NCI-H1092 treated with DMSO at 0.1 percent for 48 hours (cell line): ENCODE results near the gene FBXW10.
A peak's percentile ranks its signal among the peaks of the same experiment; 100 is the strongest.
"Not testable (repeated sequence)": the region's sequence is repeated elsewhere in the genome, so short reads cannot be mapped to it uniquely, and the experiment has no call there.

Source experiments
- DNase-seq: peaks from one replicate; lab custom pipeline; 2025; lab: John Stamatoyannopoulos, UW

FBXW10 gene

GRCh38 chr17:18750242-18750641 lies 6.4 kb downstream of the FBXW10 start:
- DNase-seq: not testable (repeated sequence)

- not testable (repeated sequence) for DNase-seq
Observed at GRCh38 chr17:18753829-18754409, 10.1 kb downstream of the FBXW10 start.

GRCh38 chr17:18755969-18756368 lies 12.1 kb downstream of the FBXW10 start:
- not testable (repeated sequence) for DNase-seq

- not testable (repeated sequence) for DNase-seq
Observed at GRCh38 chr17:18757368-18758044, 13.7 kb downstream of the FBXW10 start.

DNA sequence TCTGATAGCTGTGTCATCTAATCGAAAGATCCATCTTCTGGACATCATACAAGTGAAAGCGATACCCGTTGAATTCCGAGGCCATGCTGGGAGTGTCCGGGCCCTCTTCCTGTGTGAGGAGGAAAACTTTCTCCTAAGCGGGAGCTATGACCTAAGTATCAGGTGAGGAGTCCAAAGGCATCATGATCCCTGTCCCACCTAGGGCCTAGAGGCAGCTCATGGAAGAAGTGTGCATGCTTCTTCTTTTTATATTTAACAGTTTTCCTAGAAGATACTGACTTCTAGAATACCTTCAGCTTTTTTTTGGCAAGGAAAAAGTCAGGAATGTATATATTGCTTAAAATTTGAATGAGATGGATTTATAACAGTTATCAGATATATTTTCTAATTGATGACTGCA lies 14.5 kb downstream of the FBXW10 start:
- not testable (repeated sequence) for DNase-seq

- DNase-seq: not testable (repeated sequence)
Observed at GRCh38 chr17:18760221-18760620, 16.4 kb downstream of the FBXW10 start.

DNA sequence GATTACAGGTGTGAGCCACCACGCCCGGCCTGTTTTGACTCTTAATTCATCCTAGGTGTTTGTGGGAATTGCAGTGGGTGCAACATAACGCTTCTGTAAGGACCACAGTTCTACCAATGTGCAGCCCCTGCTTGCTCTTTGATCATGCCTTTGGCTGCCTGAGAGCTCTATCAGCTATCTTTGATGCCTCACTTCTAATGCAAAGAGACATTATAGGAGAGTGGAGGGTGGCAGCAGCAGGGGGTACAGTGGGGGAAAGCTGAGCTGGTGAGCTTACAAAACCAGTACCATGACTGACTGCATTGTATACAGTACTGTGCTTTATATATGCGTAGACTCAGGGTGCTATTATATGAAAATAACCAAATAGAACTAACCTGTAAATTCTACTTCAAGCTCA lies 26.7 kb downstream of the FBXW10 start:
- DNase-seq: not testable (repeated sequence)

GRCh38 chr17:18771066-18771465 lies 27.2 kb downstream of the FBXW10 start:
- DNase-seq: not testable (repeated sequence)

GRCh38 chr17:18772471-18772870 lies 28.6 kb downstream of the FBXW10 start:
- DNase-seq: no peak

- peak; percentile 85 for DNase-seq
Observed at GRCh38 chr17:18780991-18781718, 37.3 kb downstream of the FBXW10 start, which contains the start of gene TVP23B. Gene TVP23B (plus strand): TSS chr17:18781183. CDS start chr17:18781294, 111 bp downstream.

DNA sequence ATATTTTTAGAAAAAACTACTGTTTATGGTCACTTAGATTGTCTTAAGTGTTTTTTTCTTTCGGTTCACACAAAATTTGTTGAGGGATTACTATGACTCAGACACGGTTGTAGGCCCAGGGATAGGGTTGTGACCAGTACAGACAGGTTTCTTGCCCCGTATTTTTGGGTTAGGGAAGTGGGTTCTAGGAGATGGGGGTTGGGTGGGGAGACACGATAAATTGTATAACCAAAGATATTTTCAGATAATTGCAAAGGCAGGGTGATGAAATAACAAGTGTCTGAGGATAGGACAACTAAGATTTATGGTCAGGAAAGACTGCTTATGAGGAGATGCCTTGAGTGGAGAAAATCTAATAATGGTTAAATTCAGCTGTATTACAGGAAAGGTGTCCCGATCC lies 38.0 kb downstream of the FBXW10 start:
- not testable (repeated sequence) for DNase-seq

- DNase-seq: not testable (repeated sequence)
Observed at GRCh38 chr17:18785933-18786332, 42.1 kb downstream of the FBXW10 start.

DNA sequence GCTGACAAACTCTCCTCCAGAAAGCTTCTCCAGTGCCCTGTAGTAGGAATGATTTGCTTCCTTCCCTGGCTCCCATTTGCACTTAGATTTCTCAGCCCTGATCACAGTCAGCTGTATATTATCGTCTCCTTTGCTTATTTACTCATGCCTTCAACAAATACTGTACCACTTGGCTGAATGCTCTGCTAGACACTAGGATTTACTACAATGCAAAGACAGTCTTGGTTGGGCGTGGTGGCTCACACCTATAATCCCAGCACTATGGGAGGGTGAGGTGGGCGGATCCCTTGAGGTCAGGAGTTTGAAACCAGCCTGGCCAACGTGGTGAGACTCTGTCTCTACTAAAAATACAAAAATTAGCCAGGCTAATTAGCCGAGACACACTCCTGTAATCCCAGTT lies 43.0 kb downstream of the FBXW10 start:
- not testable (repeated sequence) for DNase-seq

DNA sequence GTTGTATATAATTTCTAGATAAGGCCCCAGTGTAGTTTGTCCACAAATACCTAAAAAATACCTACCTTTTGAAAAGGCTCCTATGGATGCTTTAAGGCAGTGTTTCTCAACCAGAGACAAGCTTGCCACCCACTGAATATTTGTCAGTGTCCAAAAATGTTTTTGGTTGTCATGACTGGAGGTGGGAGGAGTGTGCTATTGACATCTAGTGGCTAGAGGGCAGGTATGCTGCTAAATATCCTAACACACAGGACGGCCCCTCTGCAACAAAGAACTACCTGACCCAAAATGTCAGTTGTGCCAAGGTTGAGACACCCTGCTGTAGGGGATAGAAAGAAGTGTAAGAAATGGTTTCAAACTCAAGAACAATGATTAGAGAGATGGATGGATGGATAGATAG lies 47.5 kb downstream of the FBXW10 start:
- DNase-seq: not testable (repeated sequence)

DNA sequence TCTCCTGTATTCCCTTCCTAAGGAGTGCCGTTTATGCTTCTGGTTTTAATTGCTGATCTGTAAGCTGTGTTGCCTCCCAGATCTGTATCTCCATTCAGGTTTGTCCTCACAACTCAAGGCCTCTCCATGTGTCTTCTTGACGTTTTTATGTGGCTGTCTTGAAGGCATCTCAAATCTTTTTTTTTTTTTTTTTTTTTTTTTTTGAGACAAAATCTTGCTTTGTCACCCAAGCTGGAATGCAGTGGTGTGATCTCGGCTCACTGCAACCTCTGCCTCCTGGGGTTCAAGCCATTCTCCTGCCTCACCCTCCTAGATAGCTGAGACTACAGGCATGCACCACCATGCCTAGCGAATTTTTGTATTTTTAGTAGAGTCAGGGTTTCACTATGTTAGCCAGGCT lies 51.0 kb downstream of the FBXW10 start:
- DNase-seq: not testable (repeated sequence)

DNA sequence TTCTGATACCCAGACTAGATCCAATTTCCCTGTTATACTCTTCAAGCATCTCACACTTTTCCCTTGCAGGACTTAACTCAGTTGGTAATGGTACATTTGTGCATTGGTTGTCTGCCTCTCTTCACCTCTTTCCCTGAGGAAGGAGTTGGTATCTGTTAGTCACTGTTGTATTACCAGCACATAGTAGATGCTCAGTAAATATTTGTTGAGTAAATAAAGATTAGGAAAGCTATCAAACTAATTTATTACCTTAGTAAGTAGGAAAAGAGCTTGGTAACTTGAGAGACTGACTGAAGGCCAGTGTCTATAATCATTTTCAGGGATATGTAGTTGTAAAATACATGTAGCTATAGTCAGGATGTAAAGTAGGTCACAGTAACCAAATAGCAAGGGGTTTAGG lies 53.0 kb downstream of the FBXW10 start:
- DNase-seq: not testable (repeated sequence)

- DNase-seq: not testable (repeated sequence)
Observed at GRCh38 chr17:18803458-18804245, 59.8 kb downstream of the FBXW10 start.

DNA sequence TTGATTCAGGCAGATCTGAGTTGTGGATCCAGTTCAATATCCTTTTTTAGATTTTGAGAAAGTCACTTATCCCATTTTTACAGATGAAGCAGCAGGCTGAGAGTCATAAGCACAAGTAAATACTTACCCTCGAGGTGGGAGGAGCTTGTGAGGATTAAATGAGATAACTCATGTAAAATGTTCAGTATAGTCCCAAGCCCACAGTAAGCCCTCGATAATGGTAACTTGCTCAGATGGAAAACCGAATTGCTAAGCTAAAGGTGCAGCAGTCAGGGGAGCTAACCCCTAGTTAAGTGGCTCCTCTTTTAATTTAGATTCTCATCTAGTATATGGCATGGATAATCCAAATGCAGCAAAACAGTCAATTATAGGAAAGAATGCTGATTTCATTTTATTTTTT lies 72.1 kb downstream of the FBXW10 start:
- not testable (repeated sequence) for DNase-seq

GRCh38 chr17:18816489-18817371 lies 72.9 kb downstream of the FBXW10 start:
- DNase-seq: peak; percentile 42

DNA sequence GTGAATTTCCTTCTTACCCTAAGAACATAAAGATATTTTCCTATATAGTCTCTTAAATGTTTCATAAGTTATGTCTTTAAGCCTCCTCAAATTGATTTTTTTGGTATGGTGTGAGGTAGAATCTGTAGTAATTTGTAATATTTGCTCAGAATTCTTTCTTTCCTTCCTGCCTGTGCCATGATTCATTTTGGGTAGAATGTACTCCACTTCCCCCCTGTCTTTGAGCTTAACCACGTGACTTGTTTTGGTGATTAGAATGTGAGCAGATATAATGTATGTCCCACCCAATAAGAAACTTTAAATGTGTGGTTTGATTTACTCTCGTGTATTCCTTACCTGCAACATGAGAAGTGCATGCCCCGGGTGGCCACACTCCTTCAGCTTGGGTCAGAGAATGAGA lies 77.6 kb downstream of the FBXW10 start:
- DNase-seq: not testable (repeated sequence)

GRCh38 chr17:18827613-18828012 lies 83.8 kb downstream of the FBXW10 start:
- not testable (repeated sequence) for DNase-seq
